Amniotic epithelial cell (primary cell): ENCODE data around the gene INTS11.
"Not testable (repeated sequence)": the region's sequence is repeated elsewhere in the genome, so short reads cannot be mapped to it uniquely, and the experiment has no call there.

Experiments used
- DNase-seq: peaks from one replicate; pipeline ENCODE4 v3.0.0-alpha.2; 2010; ENCODE audit warnings: low read depth

INTS11 gene

DNA sequence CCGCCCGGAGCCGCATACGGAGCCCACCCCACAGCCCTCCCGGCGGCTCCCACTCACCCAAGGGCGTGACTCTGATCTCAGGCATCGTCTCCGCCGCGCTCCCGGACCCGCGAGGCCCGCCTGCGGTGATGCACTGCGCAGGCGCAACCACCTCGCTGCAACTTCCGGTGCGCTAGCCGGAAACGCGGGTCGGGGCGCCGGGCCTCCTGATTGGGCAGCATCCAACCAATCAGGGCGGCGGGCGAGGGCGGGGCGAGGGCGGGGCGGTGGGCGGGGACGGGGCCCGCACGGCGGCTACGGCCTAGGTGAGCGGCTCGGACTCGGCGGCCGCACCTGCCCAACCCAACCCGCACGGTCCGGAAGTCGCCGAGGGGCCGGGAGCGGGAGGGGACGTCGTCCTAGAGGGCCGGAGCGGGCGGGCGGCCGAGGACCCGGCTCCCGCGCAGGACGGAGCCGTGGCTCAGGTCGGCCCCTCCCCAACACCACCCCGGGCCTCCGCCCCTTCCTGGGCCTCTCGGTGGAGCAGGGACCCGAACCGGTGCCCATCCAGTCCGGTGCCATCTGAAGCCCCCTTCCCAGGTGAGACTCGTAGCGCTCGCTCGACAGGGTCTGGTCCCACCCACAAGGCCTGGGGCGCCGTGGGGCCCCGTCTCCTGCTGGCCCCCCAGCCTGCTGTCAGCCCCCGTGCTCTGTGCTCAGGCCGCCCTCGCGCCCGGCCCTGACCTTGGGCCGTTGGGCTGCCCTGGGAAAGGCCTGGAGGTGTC lies at the start of gene INTS11, which contains the start of gene CPTP:
INTS11 (minus strand) TSS at position 137 of the 764 bp plus-strand sequence; CDS start at position 85, 52 bp downstream.
CPTP (plus strand) TSS at position 279 of the 764 bp plus-strand sequence. CDS start 2,109 bp downstream, outside the sequence.
- DNase-seq = peak; percentile 80

DNA sequence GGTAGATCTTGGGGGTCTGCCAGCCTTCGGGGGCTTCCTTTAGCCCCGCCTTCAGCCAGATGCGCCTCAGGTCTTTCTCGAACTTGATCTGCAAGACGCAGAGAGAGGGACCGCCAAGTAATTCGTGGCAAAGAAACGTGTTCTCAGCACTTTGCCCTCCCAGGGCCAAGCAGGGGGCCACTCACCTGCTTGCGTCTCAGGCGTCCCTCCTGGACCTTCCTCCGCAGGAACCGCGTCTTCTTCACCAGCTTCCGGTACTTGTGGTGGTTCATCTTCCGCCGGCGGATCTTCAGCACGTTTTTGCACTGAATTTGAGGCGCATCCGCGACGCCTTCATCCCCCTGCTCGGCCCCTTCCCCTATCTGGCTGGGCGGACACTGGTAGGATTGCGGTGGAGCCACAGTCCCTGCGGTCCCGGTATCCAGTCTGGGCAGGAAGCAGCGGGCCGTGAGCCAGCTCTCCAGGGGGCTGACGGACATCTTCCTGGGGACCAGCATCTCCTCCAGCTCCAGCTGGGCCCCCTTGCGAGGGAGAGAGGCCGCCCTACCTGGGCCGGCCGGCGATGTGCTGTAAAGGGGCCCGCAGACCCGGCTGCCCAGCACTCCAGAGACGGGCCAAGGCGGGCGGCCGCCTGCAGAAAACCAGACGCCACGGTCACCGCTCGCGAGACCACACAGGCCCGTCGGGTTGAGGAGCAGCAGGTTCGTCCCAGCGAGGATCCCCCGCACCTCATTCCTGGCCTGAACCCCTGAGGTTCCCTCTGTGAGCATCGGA lies 49.5 kb upstream of the INTS11 start:
- no peak for DNase-seq

GRCh38 chr1:1373051-1373814 lies 48.8 kb upstream of the INTS11 start:
- no peak for DNase-seq

GRCh38 chr1:1371746-1372711 lies 47.6 kb upstream of the INTS11 start:
- peak; percentile 59 for DNase-seq

DNA sequence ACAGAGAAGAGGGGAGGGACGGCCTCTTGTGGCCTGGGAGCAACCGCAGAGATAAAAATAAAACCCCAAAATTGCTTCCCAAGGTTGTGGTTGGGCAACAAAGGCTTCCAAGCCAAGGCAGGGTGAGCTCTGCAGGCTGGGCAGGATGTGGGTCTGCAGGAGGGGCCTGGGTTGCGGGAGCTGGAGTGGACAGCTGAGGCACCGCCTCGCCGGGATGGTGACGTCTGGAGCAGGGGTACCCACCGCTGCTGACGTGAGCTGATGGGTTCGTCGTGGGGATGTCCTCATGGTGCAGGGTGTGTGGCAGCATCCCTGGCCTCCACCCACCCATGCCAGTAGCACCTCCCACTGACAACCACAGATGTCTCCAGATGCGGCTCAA lies 46.9 kb upstream of the INTS11 start:
- DNase-seq = peak; percentile 80

DNA sequence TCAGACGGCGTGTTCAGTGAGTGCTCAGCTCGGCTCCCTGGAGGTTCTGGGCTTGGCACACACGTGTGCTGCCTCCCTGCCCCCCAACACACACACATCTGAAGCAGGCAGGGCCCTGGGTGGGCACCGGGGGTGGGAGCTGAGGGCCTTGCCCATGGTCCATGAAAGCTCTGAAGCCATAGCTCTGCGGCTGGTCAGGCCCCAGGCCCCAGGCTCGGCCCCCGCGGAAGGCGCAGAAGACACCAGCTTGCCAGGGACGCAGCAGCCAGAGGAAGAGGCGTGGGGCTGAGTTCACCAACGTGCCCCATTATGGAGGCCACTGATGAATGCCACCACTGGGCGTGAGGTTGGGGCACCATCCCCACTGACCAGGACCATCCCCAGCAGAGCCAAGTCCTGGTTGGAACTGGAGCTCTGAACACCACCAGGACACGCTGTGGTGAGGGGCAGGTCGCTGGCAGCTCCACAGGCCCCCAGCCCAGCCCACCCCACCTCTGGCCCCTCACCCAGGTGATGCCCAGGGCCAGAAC lies 46.4 kb upstream of the INTS11 start:
- no peak for DNase-seq

- DNase-seq = not testable (repeated sequence)
Measured at GRCh38 chr1:1370094-1370493, 45.6 kb upstream of the INTS11 start.

GRCh38 chr1:1367315-1367714 lies 42.9 kb upstream of the INTS11 start:
- DNase-seq = no peak

- DNase-seq = no peak
Measured at GRCh38 chr1:1366699-1367066, 42.2 kb upstream of the INTS11 start.

- DNase-seq = no peak
Measured at GRCh38 chr1:1365875-1366698, 41.6 kb upstream of the INTS11 start.

- DNase-seq = no peak
Measured at GRCh38 chr1:1364266-1364665, 39.8 kb upstream of the INTS11 start.

DNA sequence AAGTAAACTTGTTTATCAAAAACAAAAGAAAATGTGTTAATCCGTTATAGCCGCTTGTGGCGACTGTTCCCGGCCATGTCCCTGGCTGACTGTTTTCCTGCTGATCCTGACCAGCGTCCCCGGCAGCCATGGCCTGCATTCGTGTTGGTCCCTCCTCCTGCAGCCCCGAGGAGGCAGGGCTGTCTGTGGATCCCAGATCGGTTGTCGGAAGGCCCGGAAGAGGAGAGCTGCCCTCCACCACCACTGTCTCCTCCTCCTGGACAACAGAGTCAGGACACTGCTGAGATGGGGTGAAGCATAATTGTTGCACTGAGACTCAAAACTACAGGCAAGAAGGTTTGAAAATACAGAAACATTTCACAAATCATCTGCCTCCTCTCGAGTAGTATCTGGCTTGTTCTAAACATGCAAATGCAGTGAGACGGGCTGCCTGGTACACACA lies 37.5 kb upstream of the INTS11 start:
- peak; percentile 91 for DNase-seq

GRCh38 chr1:1361233-1361981 lies 36.9 kb upstream of the INTS11 start:
- DNase-seq = no peak

DNA sequence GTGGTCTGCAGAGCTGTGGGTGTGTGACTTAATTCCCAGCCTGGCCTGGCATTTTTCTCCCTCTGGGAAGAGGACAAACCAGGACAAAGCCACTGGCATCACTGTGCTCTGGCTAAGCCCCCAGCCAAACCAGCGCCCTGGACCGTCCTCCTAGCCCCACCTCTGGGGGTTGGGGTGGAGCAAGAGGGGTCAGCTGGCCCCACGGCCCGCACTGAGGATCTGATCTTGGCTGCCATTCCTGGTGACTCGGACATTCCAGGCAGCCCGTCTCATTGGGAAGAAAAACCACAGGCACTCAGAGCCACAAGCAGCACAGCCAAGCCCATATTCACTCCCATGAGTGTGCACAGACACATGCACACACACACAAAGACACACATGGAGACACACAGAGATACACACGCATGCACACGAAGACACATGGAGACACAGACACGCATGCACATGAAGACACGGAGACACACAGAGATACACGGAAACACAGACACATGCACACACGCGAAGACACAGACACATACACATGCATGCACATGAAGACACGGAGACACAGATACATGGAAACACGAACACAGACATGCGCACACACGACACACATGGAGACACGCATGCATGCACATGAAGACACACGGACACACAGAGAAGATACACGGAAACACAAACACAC lies 36.2 kb upstream of the INTS11 start:
- DNase-seq = peak; percentile 95

- DNase-seq = peak; percentile 45
Measured at GRCh38 chr1:1359664-1360468, 35.4 kb upstream of the INTS11 start.

DNA sequence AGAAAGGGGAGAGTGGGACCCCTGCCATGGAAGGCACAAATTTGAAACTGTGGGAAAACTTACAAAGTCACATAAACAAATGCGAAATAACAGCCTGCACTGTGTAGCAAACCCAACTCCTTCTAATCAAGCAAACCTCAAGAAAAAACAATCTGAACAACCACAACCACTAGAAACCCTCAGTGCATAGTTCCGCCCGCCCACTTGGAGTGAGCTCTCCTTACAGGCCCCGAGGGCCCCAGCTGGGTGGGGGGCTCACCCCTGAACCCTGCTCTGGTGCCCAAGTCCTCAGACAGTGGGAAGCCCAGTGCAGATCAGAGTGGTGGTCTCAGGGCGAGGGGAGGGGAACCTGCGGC lies 34.8 kb upstream of the INTS11 start:
- DNase-seq = peak; percentile 86

DNA sequence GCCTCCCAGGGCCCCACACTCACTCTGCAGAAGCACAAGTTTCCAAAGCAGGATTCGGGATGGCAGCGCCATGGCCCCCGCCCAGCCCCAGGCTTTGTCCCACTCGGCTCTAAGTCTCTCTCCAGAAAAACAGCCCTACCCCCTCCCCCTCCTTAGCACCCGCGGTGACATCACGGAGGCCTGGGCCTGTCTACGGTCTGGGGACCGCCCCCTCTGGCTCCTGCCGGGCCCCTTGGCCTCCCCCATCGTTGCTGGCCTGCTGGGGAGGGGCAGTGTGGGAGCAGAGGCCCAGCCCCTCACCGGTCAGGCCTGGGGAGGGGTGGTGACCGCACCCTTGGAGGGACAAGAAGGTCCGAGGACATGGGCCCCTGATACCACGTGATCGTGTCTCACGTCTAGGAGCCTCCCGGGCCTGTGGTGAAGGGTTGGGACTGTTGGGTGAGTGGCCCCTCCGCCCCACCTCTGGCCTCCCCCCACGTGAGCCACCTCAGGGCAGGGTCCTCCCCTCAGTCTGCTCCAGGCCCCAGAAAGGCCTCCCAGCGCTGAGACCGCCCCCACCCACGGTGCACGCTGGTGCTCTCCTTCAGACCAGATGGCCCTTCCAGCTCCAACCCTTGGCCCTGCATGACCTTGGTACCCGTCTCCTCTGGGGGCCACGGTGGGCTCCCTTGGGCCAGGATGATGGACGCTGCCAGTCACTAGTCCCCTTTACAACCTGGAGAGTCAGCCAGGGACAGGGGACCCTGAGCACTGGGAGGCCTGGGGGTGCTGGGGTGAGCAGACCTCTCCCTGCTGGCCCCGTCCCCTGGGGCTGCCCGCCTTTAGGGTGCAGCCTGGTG lies 34.2 kb upstream of the INTS11 start, which contains the start of gene MXRA8:
MXRA8 (minus strand) TSS at position 123 of the 839 bp plus-strand sequence; CDS start at position 72, 51 bp downstream.
- DNase-seq = peak; percentile 86
